HG02970 (cell line): ENCODE data around the gene ADCK1.
A peak's percentile ranks its signal among the peaks of the same experiment; 100 is the strongest.
"Not testable (repeated sequence)": the region's sequence is repeated elsewhere in the genome, so short reads cannot be mapped to it uniquely, and the experiment has no call there.

ENCODE experiments used
- ATAC-seq: cut with Tn5 transposase; IDR thresholded peaks from one replicate; pipeline ENCODE4 v1.9.1; 2021; ENCODE audit warnings: mild to moderate bottlenecking, moderate library complexity, moderate number of reproducible peaks; ENCODE audit not compliant: unreplicated experiment, low FRiP score

ADCK1 gene

DNA sequence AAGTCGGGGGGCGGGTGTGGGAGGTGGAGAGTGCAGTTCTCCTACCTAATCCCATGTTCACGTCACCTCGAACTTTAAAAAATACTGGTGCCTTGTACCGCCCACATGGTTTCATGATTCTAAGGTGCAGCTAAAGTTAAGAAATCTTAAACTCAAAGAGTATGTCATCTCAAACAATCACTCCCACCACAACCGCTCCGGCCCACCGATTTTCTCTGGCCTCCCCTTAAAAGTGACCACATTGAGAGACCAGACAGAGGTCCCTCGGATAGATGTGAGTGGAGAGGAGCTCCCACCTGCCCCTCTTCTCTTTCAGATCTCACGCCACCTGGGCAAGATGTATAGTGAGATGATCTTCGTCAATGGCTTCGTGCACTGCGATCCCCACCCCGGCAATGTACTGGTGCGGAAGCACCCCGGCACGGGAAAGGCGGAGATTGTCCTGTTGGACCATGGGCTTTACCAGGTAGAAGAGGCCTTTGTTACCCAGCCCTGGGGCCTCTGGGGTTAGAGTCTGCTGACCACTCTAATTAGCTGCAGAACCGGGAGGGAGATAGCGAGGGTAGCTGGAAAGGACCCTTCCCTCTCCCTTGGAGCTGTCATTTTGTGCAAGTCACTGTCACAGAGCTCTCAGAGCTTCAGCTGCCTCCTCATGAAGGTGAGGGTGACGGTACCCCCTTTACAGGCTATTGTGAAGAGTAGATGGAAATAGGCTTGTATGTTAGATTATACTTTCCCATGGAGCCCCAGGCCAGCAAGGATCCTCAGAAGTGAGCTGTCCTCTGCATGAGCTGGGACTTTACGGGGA, 124.4 kb downstream of the ADCK1 start:
- ATAC-seq = no peak

DNA sequence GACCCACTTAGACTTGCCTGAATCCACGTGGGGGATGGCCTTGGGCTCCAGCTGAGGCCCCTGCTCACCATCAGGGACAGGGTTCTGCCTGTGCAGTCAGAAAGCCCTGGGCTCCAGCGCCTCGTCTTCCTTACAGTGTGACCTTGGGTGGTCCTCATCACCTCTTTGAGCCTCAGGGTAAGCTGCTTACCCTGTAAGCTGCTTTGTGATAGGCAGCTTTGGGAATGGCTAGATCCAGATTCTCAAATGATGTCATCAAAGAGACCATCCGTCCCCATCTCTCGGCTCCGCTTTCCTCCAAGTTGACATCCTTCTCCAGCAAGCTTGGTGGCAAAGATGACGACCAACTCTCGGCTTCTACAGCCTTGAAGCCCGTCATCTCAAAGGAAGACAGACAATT, 127.0 kb downstream of the ADCK1 start:
- ATAC-seq = no peak

DNA sequence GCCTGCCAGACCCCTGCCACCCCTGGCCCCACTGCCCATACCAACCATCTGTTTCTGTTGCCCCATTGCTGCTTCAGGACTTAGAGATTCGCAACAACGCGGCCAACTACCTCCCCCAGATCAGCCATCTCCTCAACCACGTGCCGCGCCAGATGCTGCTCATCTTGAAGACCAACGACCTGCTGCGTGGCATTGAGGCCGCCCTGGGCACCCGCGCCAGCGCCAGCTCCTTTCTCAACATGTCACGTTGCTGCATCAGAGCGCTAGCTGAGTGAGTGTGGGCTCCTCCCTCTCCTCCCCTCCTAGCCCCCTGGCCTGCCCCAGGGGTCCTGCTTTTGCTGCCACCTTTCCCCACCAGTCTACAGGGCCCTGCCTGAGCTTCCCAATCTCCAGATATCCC, 131.5 kb downstream of the ADCK1 start:
- ATAC-seq = no peak

DNA sequence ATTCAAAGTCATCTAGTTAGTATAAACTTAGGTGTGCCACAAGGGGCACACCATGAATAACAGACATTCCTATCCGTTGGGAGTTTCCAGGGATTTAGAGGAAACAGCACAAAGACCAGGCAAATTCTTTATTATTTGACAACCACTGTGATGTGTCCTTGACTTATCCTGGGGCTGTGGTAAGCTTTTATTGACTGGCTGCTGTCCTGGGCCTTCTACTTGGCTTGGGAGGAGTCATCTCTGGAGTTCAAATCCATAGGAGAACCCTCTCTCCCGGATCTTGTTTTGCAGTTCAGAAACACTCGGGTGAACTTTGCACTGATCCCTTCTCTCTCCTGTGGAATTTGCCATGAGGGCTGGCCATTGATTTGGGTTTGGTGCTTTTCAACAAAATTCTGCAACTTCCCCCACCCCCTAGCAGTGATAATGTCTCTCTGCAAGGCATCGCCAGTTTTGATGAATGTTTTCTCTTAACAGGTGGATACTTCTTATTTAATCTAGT, 136.3 kb downstream of the ADCK1 start:
- ATAC-seq = no peak

- no peak for ATAC-seq
Measured at GRCh38 chr14:77947372-77947771, 147.5 kb downstream of the ADCK1 start.

GRCh38 chr14:77950371-77951063, 150.6 kb downstream of the ADCK1 start:
- ATAC-seq = no peak

GRCh38 chr14:77955816-77956484, 156.0 kb downstream of the ADCK1 start:
- no peak for ATAC-seq

DNA sequence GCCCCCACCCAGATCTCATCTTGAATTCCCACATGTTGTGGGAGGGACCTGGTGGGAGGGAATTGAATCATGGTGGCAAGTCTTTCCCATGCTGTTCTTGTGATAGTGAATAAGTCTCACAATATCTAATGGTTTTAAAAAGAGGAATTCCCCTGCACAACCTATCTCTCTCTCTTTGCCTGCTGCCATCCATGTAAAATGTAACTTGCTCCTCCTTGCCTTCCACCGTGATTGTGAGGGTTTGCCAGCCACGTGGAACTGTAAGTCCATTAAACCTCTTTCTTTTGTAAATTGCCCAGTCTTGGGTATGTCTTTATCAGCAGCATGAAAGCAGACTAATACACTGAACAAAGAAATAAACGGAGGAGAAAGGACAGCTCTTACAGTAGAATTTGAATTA, 159.8 kb downstream of the ADCK1 start:
- not testable (repeated sequence) for ATAC-seq

DNA sequence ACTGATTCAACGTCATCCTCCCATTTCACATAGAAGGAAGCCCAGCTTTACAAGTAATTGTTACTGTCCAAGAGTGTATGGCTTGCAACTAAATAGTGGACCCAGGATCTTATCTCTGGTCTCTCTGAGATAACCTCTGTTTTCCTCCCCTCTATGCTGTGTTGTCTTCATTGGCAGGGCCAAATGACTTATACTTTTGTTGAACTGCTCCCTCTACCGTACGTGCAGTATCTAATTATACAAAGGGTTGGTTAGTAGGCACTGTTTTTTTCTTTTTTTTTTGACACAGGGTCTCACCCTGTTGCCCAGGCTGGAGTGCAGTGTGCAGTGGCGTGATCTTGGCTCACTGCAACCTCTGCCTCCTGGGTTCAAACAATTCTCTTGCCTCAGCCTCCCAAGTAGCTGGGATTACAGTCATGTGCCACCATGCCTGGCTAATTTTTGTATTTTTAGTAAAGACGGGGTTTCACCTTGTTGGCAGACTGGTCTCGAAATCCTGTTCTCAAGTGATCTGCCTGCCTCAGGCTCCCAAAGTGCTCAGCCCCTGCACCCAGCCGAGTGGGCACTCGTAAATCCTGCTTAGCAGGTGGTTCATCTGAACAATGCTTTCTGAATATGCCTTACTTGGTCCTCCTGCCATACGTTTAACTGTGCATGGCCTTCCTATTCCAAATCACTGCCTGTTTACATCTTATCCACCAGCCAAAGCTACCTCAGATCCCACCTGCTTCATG, 162.1 kb downstream of the ADCK1 start:
- ATAC-seq = no peak

GRCh38 chr14:77962731-77963520, 163.0 kb downstream of the ADCK1 start:
- no peak for ATAC-seq

GRCh38 chr14:77964586-77964985, 164.7 kb downstream of the ADCK1 start:
- ATAC-seq = no peak

DNA sequence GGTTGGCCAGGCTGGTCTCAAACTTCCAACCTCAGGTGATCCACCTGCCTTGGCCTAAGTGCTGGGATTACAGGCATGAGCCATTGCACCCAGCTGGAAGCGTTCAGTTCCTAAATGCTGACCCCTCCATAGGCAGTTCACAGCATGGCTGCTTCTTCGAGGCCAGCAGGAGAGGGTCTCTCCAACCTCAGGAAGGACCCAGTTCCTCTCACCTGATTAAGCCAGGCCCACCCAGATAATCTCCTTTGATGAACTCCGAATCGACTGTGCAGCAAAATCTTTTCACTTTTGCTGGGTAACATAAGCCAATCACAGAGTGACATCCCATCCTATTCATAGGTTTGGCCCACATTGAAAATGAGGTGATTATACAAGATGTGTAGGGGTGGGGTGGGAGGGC, 165.1 kb downstream of the ADCK1 start:
- ATAC-seq = no peak

DNA sequence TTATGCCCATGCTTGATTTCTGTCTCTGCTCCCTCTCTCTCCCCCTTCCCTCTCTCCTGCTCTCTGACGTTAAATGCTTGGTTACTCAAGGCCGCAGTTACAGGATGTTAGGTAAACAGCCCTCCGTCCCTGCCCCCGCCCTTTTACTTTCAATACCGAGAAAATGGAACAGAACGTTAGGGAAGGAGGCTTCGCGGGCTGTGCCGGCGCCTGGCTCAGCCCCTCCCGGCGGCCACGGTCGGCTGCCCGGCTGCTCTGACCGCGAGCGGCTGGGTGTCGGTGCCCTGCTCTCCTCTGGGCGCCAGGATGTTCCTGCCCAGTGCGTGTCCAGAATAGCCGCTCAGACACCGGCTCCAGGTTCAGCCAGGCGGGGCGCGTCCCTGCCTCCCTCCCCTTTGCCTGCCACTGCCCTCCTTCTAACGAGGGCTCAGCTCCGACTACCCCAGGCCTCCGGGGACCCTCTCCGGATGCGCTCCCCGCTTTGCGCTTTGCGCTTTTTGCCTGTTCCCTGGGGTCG, 166.1 kb downstream of the ADCK1 start:
- peak; percentile 80 for ATAC-seq

- ATAC-seq = no peak
Measured at GRCh38 chr14:77967110-77967509, 167.2 kb downstream of the ADCK1 start.

GRCh38 chr14:77970646-77971045, 170.7 kb downstream of the ADCK1 start:
- no peak for ATAC-seq

- ATAC-seq = no peak
Measured at GRCh38 chr14:77973246-77973645, 173.3 kb downstream of the ADCK1 start.

DNA sequence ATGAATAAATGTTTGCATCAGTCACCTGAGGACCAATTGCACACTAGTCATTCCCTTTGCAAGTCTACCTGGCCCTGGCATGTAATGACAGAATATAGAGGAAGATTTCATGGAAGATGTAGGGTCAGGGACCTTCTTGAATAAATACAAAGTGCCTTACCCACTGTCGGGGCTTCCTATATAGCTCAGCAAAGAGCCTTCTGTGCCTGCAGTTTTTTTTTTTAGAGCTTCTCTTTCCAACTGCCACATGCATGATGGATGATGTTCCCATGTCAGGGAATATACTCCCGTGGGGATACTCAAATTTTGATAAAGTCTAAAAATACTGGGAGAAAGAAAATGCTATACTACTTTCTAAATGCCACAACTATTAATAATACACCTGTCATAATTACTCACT, 176.7 kb downstream of the ADCK1 start:
- ATAC-seq = no peak

DNA sequence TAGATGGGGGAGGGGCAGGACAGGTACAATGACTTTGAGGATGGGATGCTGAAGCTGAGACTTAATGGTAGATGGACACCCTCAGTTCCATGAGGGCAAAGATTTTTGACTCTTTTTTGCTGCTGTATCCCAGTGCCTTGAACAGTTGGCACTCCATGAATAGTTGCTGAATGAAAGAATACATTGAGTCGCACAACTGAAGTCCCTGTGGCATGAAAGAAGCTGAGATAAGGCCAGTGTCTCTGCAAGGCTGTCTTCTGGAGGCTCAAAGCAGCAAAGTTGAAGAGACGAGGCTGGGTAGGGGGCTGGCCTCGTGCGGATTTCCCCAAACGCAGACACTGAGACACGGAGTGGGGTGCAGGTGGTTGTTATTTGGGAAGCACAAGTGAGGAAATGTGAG, 179.3 kb downstream of the ADCK1 start:
- ATAC-seq = no peak

DNA sequence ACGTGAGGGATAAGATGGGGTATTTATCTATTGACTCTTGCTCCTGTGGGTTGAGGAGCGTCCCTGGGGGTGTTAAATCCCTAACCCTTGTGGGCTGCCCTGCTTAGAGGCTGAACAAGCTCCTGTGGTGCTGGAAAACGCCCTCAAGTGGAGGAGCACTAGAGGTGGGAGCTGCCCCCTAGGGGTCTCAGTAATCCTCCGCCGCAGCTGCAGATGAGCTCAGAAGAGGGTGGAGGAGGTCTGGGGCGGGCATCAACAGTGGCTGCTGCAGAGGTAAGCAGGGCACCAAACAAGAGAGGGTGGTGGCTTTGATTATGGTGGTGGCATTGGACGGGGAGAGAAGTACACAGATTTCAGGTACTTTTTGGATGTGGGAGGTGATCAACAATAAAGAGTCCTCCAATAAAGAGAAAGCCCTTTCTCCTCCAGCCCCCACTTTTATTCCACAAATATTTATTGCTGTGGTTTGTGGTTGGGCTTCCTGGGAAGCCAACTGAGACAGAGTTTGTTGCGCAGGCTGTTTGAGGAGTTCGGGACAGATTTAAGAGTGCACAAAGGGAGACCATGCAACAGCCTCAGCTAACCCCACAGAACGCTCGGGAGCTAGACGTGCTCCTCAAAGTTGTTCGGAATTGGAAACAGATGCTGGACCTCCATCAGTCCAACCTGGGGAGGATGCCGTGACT, 179.9 kb downstream of the ADCK1 start:
- no peak for ATAC-seq
